Activated T-helper 1 cell treated with Interleukin-2 at 50 U/mL for 16 hours (primary cell): ENCODE results near the gene CBFB.
A peak's percentile ranks its signal among the peaks of the same experiment; 100 is the strongest.
"Not testable (repeated sequence)": the region's sequence is repeated elsewhere in the genome, so short reads cannot be mapped to it uniquely, and the experiment has no call there.

Source experiments
- DNase-seq: peaks from one replicate; pipeline ENCODE4 v3.0.0-alpha.2; 2020; ENCODE audit warnings: low read depth

CBFB gene

GRCh38 chr16:67098599-67098998 is 69.7 kb downstream of the CBFB start:
- DNase-seq, result no peak

GRCh38 chr16:67100569-67101310 is 71.8 kb downstream of the CBFB start:
- no peak for DNase-seq

GRCh38 chr16:67101311-67102082 is 72.5 kb downstream of the CBFB start:
- DNase-seq, result no peak

- DNase-seq, result no peak
Observed at GRCh38 chr16:67104061-67104460, 75.1 kb downstream of the CBFB start.

GRCh38 chr16:67104845-67105244 is 75.9 kb downstream of the CBFB start:
- DNase-seq, result no peak

GRCh38 chr16:67105246-67105645 is 76.3 kb downstream of the CBFB start:
- no peak for DNase-seq

- no peak for DNase-seq
Observed at GRCh38 chr16:67105881-67106280, 76.9 kb downstream of the CBFB start.

GRCh38 chr16:67108489-67108888 is 79.5 kb downstream of the CBFB start:
- DNase-seq, result no peak

GRCh38 chr16:67108931-67109406 is 80.0 kb downstream of the CBFB start:
- no peak for DNase-seq

- DNase-seq, result peak; percentile 96
Observed at GRCh38 chr16:67109407-67110135, 80.6 kb downstream of the CBFB start, which contains the start of gene PHAF1. Gene PHAF1, plus strand, starts transcription at chr16:67109941. Its CDS starts 235 bp downstream, at chr16:67110176.

- no peak for DNase-seq
Observed at GRCh38 chr16:67111951-67112444, 83.0 kb downstream of the CBFB start.

- DNase-seq, result no peak
Observed at GRCh38 chr16:67112591-67113399, 83.8 kb downstream of the CBFB start.

- DNase-seq, result no peak
Observed at GRCh38 chr16:67114793-67115192, 85.8 kb downstream of the CBFB start.

GRCh38 chr16:67115639-67116038 is 86.7 kb downstream of the CBFB start:
- no peak for DNase-seq

GRCh38 chr16:67116388-67117311 is 87.7 kb downstream of the CBFB start:
- DNase-seq, result no peak

GRCh38 chr16:67117716-67118115 is 88.8 kb downstream of the CBFB start:
- no peak for DNase-seq

- DNase-seq, result no peak
Observed at GRCh38 chr16:67120025-67120424, 91.1 kb downstream of the CBFB start.

- DNase-seq, result not testable (repeated sequence)
Observed at GRCh38 chr16:67122799-67123198, 93.8 kb downstream of the CBFB start.

GRCh38 chr16:67128417-67128816 is 99.5 kb downstream of the CBFB start:
- DNase-seq, result no peak

GRCh38 chr16:67128887-67129286 is 99.9 kb downstream of the CBFB start:
- DNase-seq, result no peak
